ENCODE results near the gene NEK11.
"Not testable (repeated sequence)": the region's sequence is repeated elsewhere in the genome, so short reads cannot be mapped to it uniquely, and the experiment has no call there.

NEK11 gene

DNA sequence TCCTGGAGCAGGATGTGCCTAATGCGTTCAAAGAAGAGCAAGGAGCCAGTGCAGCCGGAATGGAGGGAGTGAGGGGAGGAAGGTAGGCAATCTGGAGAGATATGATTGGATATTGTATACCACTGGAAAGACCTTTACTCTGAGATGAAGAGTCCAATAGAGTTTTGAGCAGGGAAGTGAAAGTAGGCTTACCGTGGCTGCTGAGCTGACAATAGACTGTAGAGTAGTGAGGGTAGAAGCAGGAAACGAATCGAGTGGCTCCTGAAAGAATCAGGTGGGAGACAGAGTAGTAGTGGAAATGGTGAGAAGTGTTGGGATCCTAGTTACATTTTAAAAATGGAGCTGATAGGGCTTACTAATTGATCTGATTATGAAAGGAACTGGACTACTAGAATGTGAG, 303.1 kb downstream of the NEK11 start:
- H3K27ac Mint-ChIP-seq, result no peak overlapping the region
- no peak overlapping the region for H3K4me3 Mint-ChIP-seq
- H3K36me3 Mint-ChIP-seq (ENCODE audit: low read depth), result no peaks in the 10 kb centered on the region
- DNase-seq (ENCODE audit: low spot score), result no peak
- no peaks in the 10 kb centered on the region for H3K9me3 Mint-ChIP-seq
- H3K4me1 Mint-ChIP-seq (ENCODE audit: low read depth), result no peaks in the 10 kb centered on the region
- H3K27me3 Mint-ChIP-seq (ENCODE audit: low read depth), result peaks cover 3% of the 10 kb centered on the region

DNA sequence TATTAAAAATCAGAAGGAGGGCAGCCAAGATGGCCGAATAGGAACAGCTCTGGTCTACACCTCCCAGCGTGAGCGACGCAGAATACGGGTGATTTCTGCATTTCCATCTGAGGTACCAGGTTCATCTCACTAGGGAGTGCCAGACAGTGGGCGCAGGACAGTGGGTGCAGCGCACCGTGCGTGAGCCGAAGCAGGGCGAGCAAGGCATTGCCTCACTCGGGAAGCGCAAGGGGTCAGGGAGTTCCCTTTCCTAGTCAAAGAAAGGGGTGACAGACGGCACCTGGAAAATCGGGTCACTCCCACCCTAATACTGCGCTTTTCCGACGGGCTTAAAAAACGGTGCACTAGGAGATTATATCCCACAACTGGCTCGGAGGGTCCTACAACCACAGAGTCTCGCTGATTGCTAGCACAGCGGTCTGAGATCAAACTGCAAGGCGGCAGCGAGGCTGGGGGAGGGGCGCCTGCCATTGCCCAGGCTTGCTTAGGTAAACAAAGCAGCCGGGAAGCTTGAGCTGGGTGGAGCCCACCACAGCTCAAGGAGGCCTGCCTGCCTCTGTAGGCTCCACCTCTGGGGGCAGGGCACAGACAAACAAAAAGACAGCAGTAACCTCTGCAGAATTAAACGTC, 304.9 kb downstream of the NEK11 start:
- H3K4me3 Mint-ChIP-seq; H3K27ac Mint-ChIP-seq; H3K27me3 Mint-ChIP-seq (ENCODE audit: low read depth); H3K9me3 Mint-ChIP-seq; DNase-seq (ENCODE audit: low spot score); H3K36me3 Mint-ChIP-seq (ENCODE audit: low read depth); H3K4me1 Mint-ChIP-seq (ENCODE audit: low read depth): not testable (repeated sequence)

DNA sequence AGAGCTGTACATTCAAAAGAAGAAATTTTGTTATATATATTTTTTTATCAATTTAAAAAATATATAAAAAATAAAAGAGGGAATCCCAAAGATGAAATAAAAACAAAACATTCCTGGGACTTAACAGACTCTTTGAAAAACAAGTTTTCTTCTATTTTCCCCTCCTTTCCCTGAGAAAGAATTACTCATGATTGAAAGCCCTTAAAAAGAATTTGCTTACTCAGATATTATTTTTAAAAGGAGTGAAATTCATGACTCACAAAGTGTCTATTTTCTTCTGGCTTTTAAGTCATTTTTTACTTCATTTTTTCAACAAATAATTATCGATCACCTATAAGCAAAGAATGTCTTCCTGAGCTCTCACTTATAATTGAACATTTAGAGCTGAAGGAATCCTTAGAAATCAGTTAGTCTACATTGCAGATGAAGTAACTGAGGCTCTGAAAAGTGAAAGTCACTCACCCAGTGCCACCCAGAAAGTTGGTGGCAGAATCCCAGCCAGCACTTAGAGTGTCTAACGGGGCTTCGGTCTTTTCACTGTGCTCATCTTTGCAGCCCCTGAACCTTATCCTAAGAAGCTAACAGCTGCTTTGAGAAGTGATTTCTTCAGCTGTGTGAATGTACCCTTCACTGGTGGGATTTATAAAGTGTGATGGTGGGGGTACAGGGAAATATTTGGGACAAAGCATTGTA, 312.4 kb downstream of the NEK11 start:
- H3K9me3 Mint-ChIP-seq, result no peaks in the 10 kb centered on the region
- DNase-seq (ENCODE audit: low spot score), result no peak
- no peaks in the 10 kb centered on the region for H3K27me3 Mint-ChIP-seq (ENCODE audit: low read depth)
- H3K27ac Mint-ChIP-seq, result no peak overlapping the region
- H3K4me3 Mint-ChIP-seq, result no peak overlapping the region
- no peaks in the 10 kb centered on the region for H3K36me3 Mint-ChIP-seq (ENCODE audit: low read depth)
- H3K4me1 Mint-ChIP-seq (ENCODE audit: low read depth), result no peaks in the 10 kb centered on the region

DNA sequence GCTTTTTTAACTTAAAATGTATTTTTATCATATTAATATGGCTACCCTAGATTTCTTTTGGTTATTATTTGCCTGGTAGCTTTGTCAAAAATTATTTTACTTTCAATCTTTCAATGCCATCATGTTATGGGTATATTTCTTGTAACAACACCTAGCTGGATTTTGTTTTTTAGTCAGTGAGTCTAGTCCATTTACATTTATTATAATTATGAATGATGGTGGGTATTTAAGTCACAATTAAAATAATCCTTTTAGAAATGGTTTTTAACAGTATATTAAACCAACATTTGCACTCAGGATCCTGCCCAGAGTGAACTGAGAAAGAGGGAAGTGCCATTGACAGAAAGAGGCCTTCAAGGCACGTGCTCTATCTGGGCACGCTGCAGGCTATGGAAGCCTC, 315.1 kb downstream of the NEK11 start:
- Mint-ChIP-seq H3K4me1 (ENCODE audit: low read depth) (no peaks in the 10 kb centered on the region), H3K27ac (no peak overlapping the region), H3K27me3 (ENCODE audit: low read depth) (peaks cover 2% of the 10 kb centered on the region), H3K36me3 (ENCODE audit: low read depth) (no peaks in the 10 kb centered on the region), H3K4me3 (no peak overlapping the region), H3K9me3 (no peaks in the 10 kb centered on the region)
- no peak for DNase-seq (ENCODE audit: low spot score)

DNA sequence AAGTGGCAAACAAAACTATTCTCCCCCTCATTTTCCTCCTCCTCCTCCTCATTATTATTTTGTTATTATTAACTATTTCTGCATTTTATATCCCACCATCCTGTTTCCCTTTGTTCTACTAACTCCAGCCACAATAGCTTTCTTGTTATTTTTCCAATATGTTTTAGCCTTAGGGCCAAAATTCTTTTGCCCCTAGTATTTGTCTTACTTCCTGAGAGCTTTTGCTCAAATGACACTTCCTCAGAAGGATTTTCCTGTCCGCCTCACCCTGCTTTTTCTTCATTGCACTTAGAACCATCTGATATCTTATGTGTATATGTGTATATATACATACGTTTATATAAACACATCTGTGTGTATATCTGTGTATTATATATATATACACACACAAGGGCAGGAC, 322.2 kb downstream of the NEK11 start:
- no peak for DNase-seq (ENCODE audit: low spot score)
- Mint-ChIP-seq H3K4me3 (no peak overlapping the region), H3K27ac (no peak overlapping the region)

DNA sequence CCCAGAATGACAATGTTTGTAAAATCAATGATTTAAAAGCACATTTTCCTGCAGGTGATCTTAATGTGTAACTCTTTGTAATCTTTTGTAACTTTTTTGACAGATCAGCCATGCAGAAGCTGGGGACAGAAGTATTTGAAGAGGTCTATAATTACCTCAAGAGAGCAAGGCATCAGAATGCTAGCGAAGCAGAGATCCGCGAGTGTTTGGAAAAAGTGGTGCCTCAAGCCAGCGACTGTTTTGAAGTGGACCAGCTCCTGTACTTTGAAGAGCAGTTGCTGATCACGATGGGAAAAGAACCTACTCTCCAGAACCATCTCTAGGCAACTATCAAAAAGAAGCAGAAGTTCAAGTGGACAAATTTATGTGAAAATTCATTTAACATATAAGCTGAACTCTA, 322.8 kb downstream of the NEK11 start:
- Mint-ChIP-seq H3K4me3 (no peak overlapping the region), H3K9me3 (no peaks in the 10 kb centered on the region), H3K27me3 (ENCODE audit: low read depth) (peaks cover 7% of the 10 kb centered on the region), H3K36me3 (ENCODE audit: low read depth) (no peaks in the 10 kb centered on the region), H3K27ac (no peak overlapping the region), H3K4me1 (ENCODE audit: low read depth) (peaks cover 8% of the 10 kb centered on the region)
- no peak for DNase-seq (ENCODE audit: low spot score)

More for the DNA sequence above, 322.2 kb downstream of the NEK11 start:
- peaks cover 7% of the 10 kb centered on the region for H3K27me3 Mint-ChIP-seq (ENCODE audit: low read depth)
- H3K9me3 Mint-ChIP-seq, result no peaks in the 10 kb centered on the region
- H3K36me3 Mint-ChIP-seq (ENCODE audit: low read depth), result no peaks in the 10 kb centered on the region
- H3K4me1 Mint-ChIP-seq (ENCODE audit: low read depth), result peaks cover 8% of the 10 kb centered on the region

DNA sequence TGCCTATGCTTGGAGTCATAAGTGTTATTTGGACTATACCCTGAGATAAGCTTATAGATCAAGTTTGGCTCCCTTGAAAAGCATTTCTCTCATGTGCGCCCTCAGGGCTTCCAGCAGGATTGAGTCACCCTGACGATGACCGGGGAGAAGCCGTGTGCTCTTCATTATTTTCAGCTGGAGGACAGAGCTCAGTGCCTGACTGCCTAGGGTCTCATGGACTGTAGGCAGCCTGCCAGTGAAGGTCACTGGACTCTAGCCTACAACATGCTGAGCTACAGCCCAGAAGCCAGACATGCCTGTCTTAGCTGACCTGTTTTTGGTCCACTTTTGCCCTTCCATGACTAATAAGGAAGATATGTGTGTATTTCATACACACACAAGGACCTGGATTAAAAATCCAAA, 323.3 kb downstream of the NEK11 start:
- H3K4me3 Mint-ChIP-seq, result no peak overlapping the region
- no peaks in the 10 kb centered on the region for H3K9me3 Mint-ChIP-seq
- H3K27me3 Mint-ChIP-seq (ENCODE audit: low read depth), result peaks cover 7% of the 10 kb centered on the region
- H3K27ac Mint-ChIP-seq, result no peak overlapping the region
- H3K36me3 Mint-ChIP-seq (ENCODE audit: low read depth), result no peaks in the 10 kb centered on the region
- no peak for DNase-seq (ENCODE audit: low spot score)
- peaks cover 8% of the 10 kb centered on the region for H3K4me1 Mint-ChIP-seq (ENCODE audit: low read depth)

DNA sequence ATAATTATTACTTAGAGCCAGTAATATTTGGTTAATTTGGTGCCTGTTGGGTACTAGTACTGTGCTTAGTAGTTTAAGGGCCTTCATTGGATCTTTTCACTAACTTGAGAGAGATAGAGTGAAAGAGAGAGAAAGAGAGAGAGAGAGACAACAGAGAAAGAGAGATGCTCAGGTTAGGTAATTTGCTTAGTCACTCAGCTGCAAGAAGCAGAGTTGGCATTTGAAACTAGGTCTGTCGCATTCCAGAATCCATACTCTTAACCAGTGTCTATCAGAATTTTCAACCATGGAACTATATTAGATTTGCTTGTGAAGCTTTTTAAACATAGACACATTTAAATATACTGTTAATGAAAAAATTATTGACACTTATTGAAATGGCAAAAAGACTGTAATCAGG, 323.8 kb downstream of the NEK11 start:
- Mint-ChIP-seq H3K9me3 (no peaks in the 10 kb centered on the region), H3K27ac (no peak overlapping the region), H3K27me3 (ENCODE audit: low read depth) (peaks cover 7% of the 10 kb centered on the region), H3K4me1 (ENCODE audit: low read depth) (peaks cover 8% of the 10 kb centered on the region), H3K4me3 (no peak overlapping the region), H3K36me3 (ENCODE audit: low read depth) (no peaks in the 10 kb centered on the region)
- DNase-seq (ENCODE audit: low spot score), result no peak

DNA sequence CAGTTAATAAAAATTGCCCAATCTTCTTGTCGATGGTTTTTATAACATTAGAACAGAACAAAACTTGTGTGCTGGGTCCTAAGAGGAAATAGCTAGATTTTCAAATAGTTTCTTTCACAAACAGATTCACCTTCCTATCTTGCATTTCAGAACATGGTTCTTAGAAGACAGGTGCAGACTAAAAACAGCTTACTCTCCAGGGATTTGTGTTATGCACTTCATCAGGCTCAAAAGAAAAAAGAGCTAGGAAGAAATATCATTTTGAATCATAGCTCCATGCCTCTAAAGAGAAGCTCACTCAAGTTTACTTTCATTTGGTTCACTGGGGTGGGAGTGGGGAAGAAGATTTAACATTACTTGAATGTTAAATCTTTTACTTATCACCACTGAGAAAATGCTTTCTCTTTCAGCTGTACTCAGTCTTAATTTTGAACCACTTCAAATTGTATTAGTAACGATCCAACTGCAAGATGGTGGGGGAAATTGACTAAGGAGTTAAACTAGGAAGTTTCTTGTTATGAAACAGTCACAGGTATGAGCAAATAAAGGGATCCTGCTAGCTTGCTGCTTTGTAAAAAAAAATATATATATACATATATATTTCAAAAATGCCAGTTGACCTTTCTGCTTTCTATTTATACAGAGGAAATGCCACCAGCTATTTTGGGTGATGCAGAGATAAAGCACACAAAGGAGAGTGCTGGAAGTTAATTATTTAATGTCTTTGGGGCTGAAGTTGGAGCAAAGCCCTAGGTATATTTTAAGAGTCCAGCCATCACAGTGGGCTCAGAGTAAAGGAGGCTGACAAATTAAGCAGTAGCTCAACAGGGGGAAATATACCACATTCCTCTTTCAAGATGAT, 326.6 kb downstream of the NEK11 start:
- Mint-ChIP-seq H3K4me1 (ENCODE audit: low read depth) (peaks cover 8% of the 10 kb centered on the region), H3K4me3 (no peak overlapping the region), H3K9me3 (no peaks in the 10 kb centered on the region), H3K27ac (no peak overlapping the region), H3K27me3 (ENCODE audit: low read depth) (peaks cover 5% of the 10 kb centered on the region), H3K36me3 (ENCODE audit: low read depth) (no peaks in the 10 kb centered on the region)
- no peak for DNase-seq (ENCODE audit: low spot score)

DNA sequence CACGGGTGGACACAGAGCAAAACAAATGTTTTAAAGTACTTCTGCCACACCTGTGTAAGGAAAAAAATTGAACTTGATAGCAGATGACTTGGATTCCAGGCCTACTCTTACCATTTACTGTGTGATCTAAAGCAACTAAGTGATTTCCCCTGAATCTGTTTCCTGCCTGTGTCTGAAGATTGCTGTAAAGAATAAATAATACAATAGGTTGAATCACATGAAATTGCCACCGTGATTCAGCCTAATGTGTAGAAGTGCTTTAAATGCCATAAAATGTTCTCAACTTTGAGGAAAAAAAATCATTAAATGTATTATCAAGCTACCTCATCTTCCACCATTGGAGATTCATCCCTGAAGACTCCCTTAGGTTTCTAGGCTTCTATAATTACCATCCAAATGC, 327.3 kb downstream of the NEK11 start:
- Mint-ChIP-seq H3K27me3 (ENCODE audit: low read depth) (peaks cover 5% of the 10 kb centered on the region), H3K27ac (no peak overlapping the region), H3K9me3 (no peaks in the 10 kb centered on the region), H3K4me3 (no peak overlapping the region), H3K4me1 (ENCODE audit: low read depth) (peaks cover 8% of the 10 kb centered on the region), H3K36me3 (ENCODE audit: low read depth) (no peaks in the 10 kb centered on the region)
- no peak for DNase-seq (ENCODE audit: low spot score)

DNA sequence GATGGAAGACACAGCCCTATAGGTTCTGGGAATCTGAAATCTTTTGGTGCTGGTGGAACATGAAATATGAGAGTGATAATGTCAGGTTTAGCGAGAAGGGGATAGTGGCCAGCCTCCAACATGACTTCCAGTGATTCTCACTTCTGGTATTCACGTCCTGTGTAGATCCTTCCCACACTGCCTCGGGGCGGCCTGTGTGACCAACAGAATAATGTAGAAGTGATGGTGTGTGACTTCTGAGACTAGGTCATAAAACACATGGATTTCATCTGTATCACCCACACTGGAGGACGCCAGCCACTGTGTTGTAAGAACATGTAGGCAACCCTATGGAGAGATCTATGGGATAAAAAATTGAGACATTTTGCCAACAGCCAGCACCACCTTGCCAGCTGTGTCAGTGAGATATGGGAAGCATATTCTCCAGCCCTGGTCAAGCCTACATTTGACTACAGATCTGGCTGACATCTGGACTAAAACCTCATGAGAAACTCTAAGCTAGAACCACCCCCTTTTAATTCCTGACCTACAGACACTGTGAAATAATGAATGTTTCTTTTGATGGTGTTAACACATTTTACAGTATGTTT, 329.4 kb downstream of the NEK11 start:
- Mint-ChIP-seq H3K36me3 (ENCODE audit: low read depth) (no peaks in the 10 kb centered on the region), H3K27me3 (ENCODE audit: low read depth) (peaks cover 1% of the 10 kb centered on the region), H3K27ac (no peak overlapping the region), H3K4me1 (ENCODE audit: low read depth) (peaks cover 10% of the 10 kb centered on the region), H3K9me3 (no peaks in the 10 kb centered on the region), H3K4me3 (no peak overlapping the region)
- no peak for DNase-seq (ENCODE audit: low spot score)

DNA sequence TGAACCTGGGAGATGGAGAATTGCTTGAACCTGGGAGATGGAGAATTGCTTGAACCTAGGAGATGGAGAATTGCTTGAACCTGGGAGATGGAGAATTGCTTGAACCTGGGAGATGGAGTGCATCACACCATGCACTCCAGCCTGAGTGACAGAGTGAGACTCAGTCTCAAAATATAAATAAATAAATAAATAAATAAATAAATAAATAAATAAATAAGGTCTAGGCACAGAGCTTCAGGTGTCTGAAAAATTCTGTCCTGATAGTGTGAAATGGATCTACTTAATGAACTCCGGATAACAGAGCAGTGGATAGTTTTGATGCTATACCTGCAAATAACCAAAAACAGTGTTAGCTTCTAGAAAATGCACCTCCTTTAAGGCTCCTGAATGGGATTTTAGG, 330.6 kb downstream of the NEK11 start:
- H3K4me3 Mint-ChIP-seq, result no peak overlapping the region
- H3K27me3 Mint-ChIP-seq (ENCODE audit: low read depth), result peaks cover 2% of the 10 kb centered on the region
- no peak for DNase-seq (ENCODE audit: low spot score)
- peaks cover 15% of the 10 kb centered on the region for H3K4me1 Mint-ChIP-seq (ENCODE audit: low read depth)
- H3K27ac Mint-ChIP-seq, result no peak overlapping the region
- H3K36me3 Mint-ChIP-seq (ENCODE audit: low read depth), result no peaks in the 10 kb centered on the region
- no peaks in the 10 kb centered on the region for H3K9me3 Mint-ChIP-seq

DNA sequence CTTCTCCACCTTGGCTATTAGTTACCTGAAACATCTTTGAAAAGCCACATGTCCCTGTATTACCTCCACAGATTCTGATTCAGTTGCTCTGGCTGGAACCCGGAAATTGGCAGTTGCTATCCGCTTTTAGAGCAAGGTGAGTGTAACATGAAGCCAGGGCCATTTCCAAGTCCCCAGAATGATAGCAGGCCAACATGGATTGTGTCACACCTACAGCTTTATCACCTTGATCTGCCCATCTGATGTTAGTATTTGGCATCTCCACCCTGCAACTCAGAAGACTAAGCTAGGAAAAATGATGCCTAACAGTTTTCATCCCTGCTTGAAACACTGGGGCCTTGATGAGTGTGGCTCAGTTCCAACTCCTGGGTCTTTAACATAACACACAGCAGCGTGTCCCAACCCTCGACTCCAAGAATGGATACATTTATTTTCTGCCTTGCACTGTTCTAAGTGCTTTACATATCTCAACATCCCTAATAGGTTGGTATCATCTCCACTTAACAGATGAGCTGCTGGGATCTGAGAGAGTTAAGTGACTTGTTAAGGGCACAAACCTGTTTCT, 333.6 kb downstream of the NEK11 start:
- no peak overlapping the region for H3K27ac Mint-ChIP-seq

DNA sequence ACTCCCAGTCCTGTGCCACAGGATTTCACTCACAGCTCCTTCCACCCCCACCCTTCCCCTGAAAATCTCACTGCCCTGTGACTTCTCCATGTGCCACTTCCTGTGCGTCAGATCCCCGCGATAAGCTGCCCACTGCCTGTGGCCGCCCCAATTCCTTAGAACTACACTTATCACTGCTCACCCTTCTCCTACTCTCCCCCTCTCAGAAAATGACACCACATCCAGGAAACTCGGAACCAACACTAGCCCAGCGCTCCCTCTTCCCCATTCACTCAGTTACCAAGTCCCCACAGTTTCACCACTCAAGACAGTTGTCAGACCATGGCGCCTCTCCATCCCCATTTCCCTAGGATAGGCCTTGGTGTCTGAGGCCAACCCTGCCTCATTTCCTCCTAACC, 334.4 kb downstream of the NEK11 start:
- peak; percentile 60 for DNase-seq (ENCODE audit: low spot score)
- Mint-ChIP-seq H3K4me3 (peak overlapping the region; percentile 82), H3K4me1 (ENCODE audit: low read depth) (peaks cover 10% of the 10 kb centered on the region), H3K27ac (peak overlapping the region; percentile 64), H3K27me3 (ENCODE audit: low read depth) (peaks cover 16% of the 10 kb centered on the region)
- H3K9me3 Mint-ChIP-seq; H3K36me3 Mint-ChIP-seq (ENCODE audit: low read depth): not testable (repeated sequence)

More for the DNA sequence above, 333.6 kb downstream of the NEK11 start:
- H3K4me1 Mint-ChIP-seq (ENCODE audit: low read depth), result peaks cover 10% of the 10 kb centered on the region
- H3K36me3 Mint-ChIP-seq (ENCODE audit: low read depth), result peaks cover under 1% of the 10 kb centered on the region
- H3K9me3 Mint-ChIP-seq, result no peaks in the 10 kb centered on the region
- no peak for DNase-seq (ENCODE audit: low spot score)
- H3K4me3 Mint-ChIP-seq, result no peak overlapping the region
- H3K27me3 Mint-ChIP-seq (ENCODE audit: low read depth), result peaks cover 10% of the 10 kb centered on the region

All from T-helper 2 cell treated with Interferon-gamma antibody and Interleukin-4, amounts not matched to agents 5 μg/mL and 100 μg/mL, for 36 hours (primary cell).